ENCODE data around the gene PPT2. TPM values are rescaled to one million over a fixed set of nuclear protein-coding genes. Genes with fewer than 3 reads are reported as not detected.
"Not testable (repeated sequence)": the region's sequence is repeated elsewhere in the genome, so short reads cannot be mapped to it uniquely, and the experiment has no call there.

PPT2 gene
- total RNA-seq, 1 donor from 2014 or later: 40.8 TPM

DNA sequence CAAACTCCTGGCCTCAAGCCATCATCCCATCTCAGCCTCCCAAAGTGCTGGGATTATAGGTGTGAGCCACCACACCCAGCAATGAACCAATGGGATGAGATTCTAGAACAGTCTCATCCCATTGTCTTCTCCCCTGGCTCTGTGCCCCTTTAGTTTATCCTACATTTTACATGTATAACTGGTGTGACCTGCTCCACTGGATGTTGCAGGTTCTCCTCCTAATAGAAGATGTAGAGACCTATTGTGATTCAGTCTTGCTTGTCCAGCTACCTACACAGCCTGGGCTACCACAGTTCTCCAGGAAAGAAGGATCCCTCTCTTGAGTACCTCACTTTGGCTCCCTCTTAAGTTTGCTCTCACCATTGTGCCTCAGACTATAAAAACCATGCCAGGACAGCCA is 21.8 kb upstream of the PPT2 start:
- Mint-ChIP-seq H3K27me3 (ENCODE audit: unreplicated experiment) (no peaks in the 10 kb centered on the region), H3K4me3 (ENCODE audit: unreplicated experiment) (no peak overlapping the region), H3K27ac (ENCODE audit: unreplicated experiment) (no peak overlapping the region), H3K36me3 (ENCODE audit: unreplicated experiment) (no peaks in the 10 kb centered on the region), H3K9me3 (ENCODE audit: unreplicated experiment) (no peaks in the 10 kb centered on the region), H3K4me1 (ENCODE audit: unreplicated experiment) (peaks cover 29% of the 10 kb centered on the region)
- TF ChIP-seq, protein P1, sequence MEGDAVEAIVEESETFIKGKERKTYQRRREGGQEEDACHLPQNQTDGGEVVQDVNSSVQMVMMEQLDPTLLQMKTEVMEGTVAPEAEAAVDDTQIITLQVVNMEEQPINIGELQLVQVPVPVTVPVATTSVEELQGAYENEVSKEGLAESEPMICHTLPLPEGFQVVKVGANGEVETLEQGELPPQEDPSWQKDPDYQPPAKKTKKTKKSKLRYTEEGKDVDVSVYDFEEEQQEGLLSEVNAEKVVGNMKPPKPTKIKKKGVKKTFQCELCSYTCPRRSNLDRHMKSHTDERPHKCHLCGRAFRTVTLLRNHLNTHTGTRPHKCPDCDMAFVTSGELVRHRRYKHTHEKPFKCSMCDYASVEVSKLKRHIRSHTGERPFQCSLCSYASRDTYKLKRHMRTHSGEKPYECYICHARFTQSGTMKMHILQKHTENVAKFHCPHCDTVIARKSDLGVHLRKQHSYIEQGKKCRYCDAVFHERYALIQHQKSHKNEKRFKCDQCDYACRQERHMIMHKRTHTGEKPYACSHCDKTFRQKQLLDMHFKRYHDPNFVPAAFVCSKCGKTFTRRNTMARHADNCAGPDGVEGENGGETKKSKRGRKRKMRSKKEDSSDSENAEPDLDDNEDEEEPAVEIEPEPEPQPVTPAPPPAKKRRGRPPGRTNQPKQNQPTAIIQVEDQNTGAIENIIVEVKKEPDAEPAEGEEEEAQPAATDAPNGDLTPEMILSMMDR (IDR thresholded peaks at IDR 0.05): no peak
- DNase-seq (ENCODE audit: extremely low spot score, unreplicated experiment): no peak

DNA sequence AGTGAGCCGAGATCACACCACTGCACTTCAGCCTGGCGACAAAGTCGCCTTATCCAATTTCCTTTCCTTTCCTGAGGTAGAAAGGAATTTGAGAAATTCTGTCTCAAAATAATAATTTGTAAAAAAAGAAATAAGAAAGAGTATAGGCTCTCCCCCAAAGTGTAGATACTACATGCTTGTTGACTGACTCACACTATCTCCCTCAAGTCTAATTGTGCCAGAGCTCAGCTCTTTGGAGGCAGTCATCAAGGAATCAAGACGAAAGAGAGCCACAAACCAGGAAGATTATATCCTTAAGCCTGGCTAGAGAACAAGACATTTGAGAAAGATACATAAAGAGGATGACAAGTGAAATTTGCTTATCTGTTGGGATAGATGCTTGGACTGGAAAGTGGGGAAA is 20.2 kb upstream of the PPT2 start:
- Mint-ChIP-seq H3K27ac (ENCODE audit: unreplicated experiment) (peak overlapping the region; percentile 33), H3K27me3 (ENCODE audit: unreplicated experiment) (no peaks in the 10 kb centered on the region), H3K4me3 (ENCODE audit: unreplicated experiment) (no peak overlapping the region), H3K4me1 (ENCODE audit: unreplicated experiment) (peaks cover 20% of the 10 kb centered on the region), H3K36me3 (ENCODE audit: unreplicated experiment) (no peaks in the 10 kb centered on the region), H3K9me3 (ENCODE audit: unreplicated experiment) (no peaks in the 10 kb centered on the region)
- DNase-seq (ENCODE audit: extremely low spot score, unreplicated experiment): no peak
- TF ChIP-seq, protein P1 (IDR thresholded peaks at IDR 0.05): no peak

DNA sequence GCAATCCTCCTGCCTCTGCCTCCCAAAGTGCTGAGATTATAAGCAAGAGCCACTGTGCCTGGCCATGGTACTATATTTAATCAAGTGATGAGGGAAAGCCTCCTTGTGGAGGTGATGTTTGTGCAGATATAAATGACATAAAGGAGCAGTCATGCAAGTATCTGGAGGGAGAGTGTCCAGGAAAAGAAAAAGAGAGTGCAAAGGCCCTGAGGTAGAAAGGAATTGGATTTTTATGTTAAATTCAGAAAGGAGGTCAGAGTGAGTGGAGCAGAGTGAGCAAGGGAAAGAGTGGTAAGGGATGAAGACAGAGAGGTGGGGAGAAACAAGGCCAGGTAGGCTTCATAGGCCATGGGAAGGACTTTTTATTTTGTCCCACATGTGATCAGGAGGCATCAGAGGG is 16.5 kb upstream of the PPT2 start:
- H3K4me3 Mint-ChIP-seq (ENCODE audit: unreplicated experiment): no peak overlapping the region
- no peak for DNase-seq (ENCODE audit: extremely low spot score, unreplicated experiment)
- H3K27ac Mint-ChIP-seq (ENCODE audit: unreplicated experiment): no peak overlapping the region
- H3K4me1 Mint-ChIP-seq (ENCODE audit: unreplicated experiment): peaks cover 6% of the 10 kb centered on the region
- H3K9me3 Mint-ChIP-seq (ENCODE audit: unreplicated experiment): no peaks in the 10 kb centered on the region
- TF ChIP-seq, protein P1 (IDR thresholded peaks at IDR 0.05): no peak
- H3K36me3 Mint-ChIP-seq (ENCODE audit: unreplicated experiment): no peaks in the 10 kb centered on the region
- no peaks in the 10 kb centered on the region for H3K27me3 Mint-ChIP-seq (ENCODE audit: unreplicated experiment)

DNA sequence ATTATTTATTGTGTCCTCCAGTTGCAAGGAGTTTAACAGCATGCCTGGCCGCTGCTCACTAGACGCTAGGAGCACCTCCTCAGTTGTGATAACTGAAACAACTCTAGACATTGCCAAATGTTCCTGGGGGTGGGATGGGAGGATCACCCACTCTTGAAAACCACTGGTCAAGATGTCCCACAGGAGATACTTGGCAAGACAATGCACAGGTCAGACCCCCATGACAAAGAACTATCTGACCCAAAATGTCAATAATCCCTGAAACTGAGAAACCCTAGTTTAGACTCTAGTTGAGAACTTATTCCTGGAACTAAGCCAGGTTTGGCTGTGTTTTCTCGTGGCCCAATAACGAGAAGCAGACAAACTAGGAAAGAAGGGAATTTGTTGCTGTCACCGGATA is 14.4 kb upstream of the PPT2 start:
- Mint-ChIP-seq H3K4me3 (ENCODE audit: unreplicated experiment) (no peak overlapping the region), H3K9me3 (ENCODE audit: unreplicated experiment) (no peaks in the 10 kb centered on the region), H3K27ac (ENCODE audit: unreplicated experiment) (no peak overlapping the region), H3K4me1 (ENCODE audit: unreplicated experiment) (no peaks in the 10 kb centered on the region), H3K27me3 (ENCODE audit: unreplicated experiment) (no peaks in the 10 kb centered on the region), H3K36me3 (ENCODE audit: unreplicated experiment) (no peaks in the 10 kb centered on the region)
- DNase-seq (ENCODE audit: extremely low spot score, unreplicated experiment): no peak
- TF ChIP-seq, protein P1 (IDR thresholded peaks at IDR 0.05): no peak

DNA sequence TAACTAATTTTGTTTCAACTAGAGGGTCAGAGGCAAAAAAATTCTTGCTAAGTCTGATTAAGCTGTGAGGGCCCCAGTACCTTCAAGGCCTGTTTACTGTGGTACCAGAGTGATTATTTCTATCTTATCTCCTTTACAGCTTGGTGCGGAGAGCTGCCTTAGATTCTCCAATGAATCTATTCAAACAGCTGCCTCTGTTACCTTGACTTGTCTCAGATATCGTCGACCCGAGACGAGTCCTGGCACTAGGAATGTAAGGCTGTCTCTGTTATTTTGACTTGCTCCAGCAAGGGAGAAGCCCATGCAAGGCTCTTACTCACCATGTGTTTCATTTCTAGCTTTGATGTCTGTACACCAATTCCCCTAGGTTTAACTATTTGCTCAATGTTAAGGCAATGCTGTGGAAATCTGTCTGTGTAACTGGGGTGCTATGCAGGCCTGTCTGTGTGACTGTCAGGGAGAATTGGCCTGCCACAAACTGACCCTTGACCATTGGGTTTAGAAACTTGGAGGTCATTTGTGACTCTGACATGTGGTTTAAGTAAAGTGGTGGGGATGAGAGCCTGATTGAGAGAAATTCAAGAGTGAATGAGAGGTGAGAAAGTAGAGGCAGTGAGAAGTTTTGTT is 13.4 kb upstream of the PPT2 start:
- H3K9me3 Mint-ChIP-seq (ENCODE audit: unreplicated experiment): no peaks in the 10 kb centered on the region
- no peaks in the 10 kb centered on the region for H3K27me3 Mint-ChIP-seq (ENCODE audit: unreplicated experiment)
- no peaks in the 10 kb centered on the region for H3K4me1 Mint-ChIP-seq (ENCODE audit: unreplicated experiment)
- DNase-seq (ENCODE audit: extremely low spot score, unreplicated experiment): no peak
- no peaks in the 10 kb centered on the region for H3K36me3 Mint-ChIP-seq (ENCODE audit: unreplicated experiment)
- TF ChIP-seq, protein P1 (IDR thresholded peaks at IDR 0.05): no peak
- no peak overlapping the region for H3K27ac Mint-ChIP-seq (ENCODE audit: unreplicated experiment)
- H3K4me3 Mint-ChIP-seq (ENCODE audit: unreplicated experiment): no peak overlapping the region

DNA sequence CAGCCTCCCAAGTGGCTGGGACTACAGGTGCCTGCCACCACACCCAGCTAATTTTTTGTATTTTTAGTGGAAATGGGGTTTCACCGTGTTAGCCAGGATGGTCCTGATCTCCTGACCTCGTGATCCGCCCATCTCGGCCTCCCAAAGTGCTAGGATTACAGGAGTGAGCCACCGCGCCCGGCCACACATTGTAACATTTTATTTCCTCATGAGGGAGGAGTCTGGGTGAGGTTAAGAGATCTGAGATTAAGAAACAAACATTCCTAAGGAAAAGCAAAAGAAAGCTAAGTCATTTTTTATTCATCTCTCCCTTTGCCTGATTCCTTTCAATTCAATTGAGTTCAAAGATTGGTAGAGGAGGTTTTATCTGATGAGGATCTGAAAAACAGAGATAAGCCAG is 9.7 kb upstream of the PPT2 start:
- not testable (repeated sequence) for H3K4me1 Mint-ChIP-seq (ENCODE audit: unreplicated experiment); H3K27ac Mint-ChIP-seq (ENCODE audit: unreplicated experiment)

More for the DNA sequence above, 9.7 kb upstream of the PPT2 start:
- H3K4me3 Mint-ChIP-seq (ENCODE audit: unreplicated experiment); H3K27me3 Mint-ChIP-seq (ENCODE audit: unreplicated experiment); DNase-seq (ENCODE audit: extremely low spot score, unreplicated experiment); H3K36me3 Mint-ChIP-seq (ENCODE audit: unreplicated experiment); H3K9me3 Mint-ChIP-seq (ENCODE audit: unreplicated experiment): not testable (repeated sequence)
